Gastroesophageal sphincter (tissue), 3 donors: Measurements from ENCODE around the gene TIMM22.

Experiments
- CTCF ChIP-seq, 4 experiments: fragments of 200-600 bp in 2 of 4; fragments of 450-650 bp in 2 of 4; sonication (generic) in 1 of 4; IDR thresholded peaks; one replicate each; pipeline ENCODE4 v1.5.1; 2017 to 2019; ENCODE audit warnings: antibody characterized with exemption in 4 of 4, mild to moderate bottlenecking in 2 of 4, moderate library complexity in 2 of 4
- EP300 ChIP-seq: sonication (generic); formaldehyde crosslinking; IDR thresholded peaks from one replicate; pipeline ENCODE4 v1.6.1; 2017; ENCODE audit warnings: antibody characterized with exemption, mild to moderate bottlenecking

- TF ChIP-seq CTCF (IDR thresholded peaks at IDR 0.05) = no peak
- TF ChIP-seq EP300 = no peak
Measured at GRCh38 chr17:1032391-1032790, 35.5 kb downstream of the TIMM22 start.
